Measurements from ENCODE around the gene MRPL43. TPM values are rescaled to one million over a fixed set of nuclear protein-coding genes. Genes with fewer than 3 reads are reported as not detected.

Gene MRPL43
- total and polyA plus RNA-seq, 9 of the 15 experiments (the other 6 are each of a cell fraction or from before 2014, with no cell fraction given): 15.1 to 63.7 (median 37.2) TPM

DNA sequence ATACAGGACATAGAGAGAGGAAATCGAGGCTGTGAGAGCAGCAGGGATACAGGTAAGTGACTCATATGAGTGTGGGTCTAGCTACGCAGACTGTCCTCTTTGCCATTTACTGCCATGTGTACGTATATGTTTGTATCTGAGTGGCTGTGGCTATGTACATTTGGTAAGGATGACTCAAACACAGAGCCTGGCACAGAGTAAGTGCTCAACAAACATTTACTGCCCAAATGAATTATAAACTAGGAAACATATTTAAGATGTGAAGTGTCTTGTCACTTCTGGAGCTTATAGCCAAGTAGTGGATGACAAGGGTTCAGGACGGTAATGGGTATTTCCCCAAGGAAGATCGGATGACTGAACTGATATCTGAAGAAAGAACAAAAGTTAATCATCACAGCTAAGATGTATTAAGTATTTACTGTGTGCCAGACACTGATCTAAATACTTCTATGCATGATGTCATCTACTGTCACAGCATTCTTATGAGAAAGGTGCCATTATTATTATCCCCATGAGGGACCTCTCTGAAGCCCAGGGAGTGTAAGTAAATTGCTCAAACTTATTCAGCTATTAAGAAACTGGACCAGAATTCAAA lies 6.0 kb downstream of the MRPL43 start (continued):
- TF ChIP-seq, protein P1, sequence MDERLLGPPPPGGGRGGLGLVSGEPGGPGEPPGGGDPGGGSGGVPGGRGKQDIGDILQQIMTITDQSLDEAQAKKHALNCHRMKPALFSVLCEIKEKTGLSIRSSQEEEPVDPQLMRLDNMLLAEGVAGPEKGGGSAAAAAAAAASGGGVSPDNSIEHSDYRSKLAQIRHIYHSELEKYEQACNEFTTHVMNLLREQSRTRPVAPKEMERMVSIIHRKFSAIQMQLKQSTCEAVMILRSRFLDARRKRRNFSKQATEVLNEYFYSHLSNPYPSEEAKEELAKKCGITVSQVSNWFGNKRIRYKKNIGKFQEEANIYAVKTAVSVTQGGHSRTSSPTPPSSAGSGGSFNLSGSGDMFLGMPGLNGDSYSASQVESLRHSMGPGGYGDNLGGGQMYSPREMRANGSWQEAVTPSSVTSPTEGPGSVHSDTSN (CRISPR knock-in tag; IDR thresholded peaks at IDR 0.05; ENCODE audit: low read depth): no peak
- TF ChIP-seq, protein P1 (tag; conservative IDR thresholded peaks at IDR 0.05; ENCODE audit: low read depth): no peak

DNA sequence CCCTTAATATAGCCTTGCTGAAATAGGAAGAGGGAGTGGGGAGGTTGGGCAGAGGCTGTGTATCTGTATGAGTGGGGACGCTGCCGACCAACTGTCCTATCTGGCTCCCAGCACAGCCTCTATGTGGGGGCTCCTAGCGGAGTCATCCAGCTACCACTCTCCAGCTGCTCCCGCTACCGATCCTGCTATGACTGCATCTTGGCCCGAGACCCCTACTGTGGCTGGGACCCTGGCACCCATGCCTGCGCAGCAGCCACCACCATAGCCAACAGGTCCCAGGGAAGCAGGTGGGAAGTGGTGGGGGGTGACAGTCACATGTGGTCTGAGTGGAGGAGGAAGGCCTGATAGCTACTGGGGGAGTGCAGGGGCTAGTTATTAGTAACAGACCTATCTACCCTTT lies 6.6 kb downstream of the MRPL43 start:
- H2AFZ ChIP-seq (ENCODE audit: low read depth, low read length): no peak overlapping the region
- no peak overlapping the region for H3K4me2 ChIP-seq (ENCODE audit: insufficient read depth, low read length)
- in situ Hi-C loops (cut with MboI): loop anchor here (25.0 kb wide), 1 partner anchor 1057 kb away; no protein-coding TSS in a partner anchor
- H3K79me2 ChIP-seq (ENCODE audit: control insufficient read depth, insufficient read depth, low read length): 0 out of 3 replicates have a peak, but pooled peaks cover 2% of the 10 kb centered on the region
- ATAC-seq (no peak), DNase-seq (ENCODE audit: extremely low read depth in 1 of 4, low spot score in 3 of 4) (no peak), FAIRE-seq (no peak)
- H3K4me3 ChIP-seq: no peak overlapping the region
- CTCF ChIA-PET (ENCODE audit: low intra/inter-chr PET ratio): no interaction called here
- no TSS peak for BruUV-seq (replicated peaks)
- peaks cover 20% of the 10 kb centered on the region; the same call in 2 of the 3 replicates for H3K36me3 ChIP-seq (ENCODE audit: control insufficient read depth, insufficient read depth, low read length)
- POLR2A ChIA-PET: no interaction called here
- no peak overlapping the region for H3K27ac ChIP-seq (ENCODE audit: extremely low read depth, low read depth, low read length)
- intact Hi-C loops (cut with micrococcal nuclease): no loop called here
- H3K9me3 ChIP-seq (replicated peaks; ENCODE audit: control insufficient read depth, insufficient read depth, low read depth, low read length): no peaks in the 10 kb centered on the region
- 93% methylated on average over 7 of the region's 7 CpGs for WGBS (ENCODE audit: insufficient coverage, low coverage, missing lambda C conversion rate)
- H3K9ac ChIP-seq (ENCODE audit: insufficient read depth in 1 of 2, low read depth in 2 of 2, low read length in 2 of 2): no peak overlapping the region
- no peaks in the 10 kb centered on the region; the same call in 1 of the 2 replicates for H4K20me1 ChIP-seq (replicated peaks; ENCODE audit: control insufficient read depth, insufficient read depth, low read length)
- no peaks in the 10 kb centered on the region for H3K9me1 ChIP-seq (ENCODE audit: control insufficient read depth, insufficient read depth, low read length)
- no peaks in the 10 kb centered on the region for H3K27me3 ChIP-seq (ENCODE audit: control insufficient read depth in 2 of 2, insufficient read depth in 2 of 2, low read length in 2 of 2)
- H3K4me1 ChIP-seq (replicated peaks in 1 of 2; ENCODE audit: control insufficient read depth in 2 of 2, insufficient read depth in 2 of 2, low read length in 2 of 2): peaks cover 0 to 4% of the 10 kb centered on the region in 2 experiments; a peak in 2 of 5 replicates
- TF ChIP-seq, protein P2, sequence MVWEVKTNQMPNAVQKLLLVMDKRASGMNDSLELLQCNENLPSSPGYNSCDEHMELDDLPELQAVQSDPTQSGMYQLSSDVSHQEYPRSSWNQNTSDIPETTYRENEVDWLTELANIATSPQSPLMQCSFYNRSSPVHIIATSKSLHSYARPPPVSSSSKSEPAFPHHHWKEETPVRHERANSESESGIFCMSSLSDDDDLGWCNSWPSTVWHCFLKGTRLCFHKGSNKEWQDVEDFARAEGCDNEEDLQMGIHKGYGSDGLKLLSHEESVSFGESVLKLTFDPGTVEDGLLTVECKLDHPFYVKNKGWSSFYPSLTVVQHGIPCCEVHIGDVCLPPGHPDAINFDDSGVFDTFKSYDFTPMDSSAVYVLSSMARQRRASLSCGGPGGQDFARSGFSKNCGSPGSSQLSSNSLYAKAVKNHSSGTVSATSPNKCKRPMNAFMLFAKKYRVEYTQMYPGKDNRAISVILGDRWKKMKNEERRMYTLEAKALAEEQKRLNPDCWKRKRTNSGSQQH (CRISPR knock-in tag; IDR thresholded peaks at IDR 0.05): no peak
- no peak for TF ChIP-seq ZNF140 (CRISPR knock-in tag; IDR thresholded peaks at IDR 0.05)
- TF ChIP-seq ZNF695 (CRISPR knock-in tag; IDR thresholded peaks at IDR 0.05): no peak
- TF ChIP-seq, protein P3, sequence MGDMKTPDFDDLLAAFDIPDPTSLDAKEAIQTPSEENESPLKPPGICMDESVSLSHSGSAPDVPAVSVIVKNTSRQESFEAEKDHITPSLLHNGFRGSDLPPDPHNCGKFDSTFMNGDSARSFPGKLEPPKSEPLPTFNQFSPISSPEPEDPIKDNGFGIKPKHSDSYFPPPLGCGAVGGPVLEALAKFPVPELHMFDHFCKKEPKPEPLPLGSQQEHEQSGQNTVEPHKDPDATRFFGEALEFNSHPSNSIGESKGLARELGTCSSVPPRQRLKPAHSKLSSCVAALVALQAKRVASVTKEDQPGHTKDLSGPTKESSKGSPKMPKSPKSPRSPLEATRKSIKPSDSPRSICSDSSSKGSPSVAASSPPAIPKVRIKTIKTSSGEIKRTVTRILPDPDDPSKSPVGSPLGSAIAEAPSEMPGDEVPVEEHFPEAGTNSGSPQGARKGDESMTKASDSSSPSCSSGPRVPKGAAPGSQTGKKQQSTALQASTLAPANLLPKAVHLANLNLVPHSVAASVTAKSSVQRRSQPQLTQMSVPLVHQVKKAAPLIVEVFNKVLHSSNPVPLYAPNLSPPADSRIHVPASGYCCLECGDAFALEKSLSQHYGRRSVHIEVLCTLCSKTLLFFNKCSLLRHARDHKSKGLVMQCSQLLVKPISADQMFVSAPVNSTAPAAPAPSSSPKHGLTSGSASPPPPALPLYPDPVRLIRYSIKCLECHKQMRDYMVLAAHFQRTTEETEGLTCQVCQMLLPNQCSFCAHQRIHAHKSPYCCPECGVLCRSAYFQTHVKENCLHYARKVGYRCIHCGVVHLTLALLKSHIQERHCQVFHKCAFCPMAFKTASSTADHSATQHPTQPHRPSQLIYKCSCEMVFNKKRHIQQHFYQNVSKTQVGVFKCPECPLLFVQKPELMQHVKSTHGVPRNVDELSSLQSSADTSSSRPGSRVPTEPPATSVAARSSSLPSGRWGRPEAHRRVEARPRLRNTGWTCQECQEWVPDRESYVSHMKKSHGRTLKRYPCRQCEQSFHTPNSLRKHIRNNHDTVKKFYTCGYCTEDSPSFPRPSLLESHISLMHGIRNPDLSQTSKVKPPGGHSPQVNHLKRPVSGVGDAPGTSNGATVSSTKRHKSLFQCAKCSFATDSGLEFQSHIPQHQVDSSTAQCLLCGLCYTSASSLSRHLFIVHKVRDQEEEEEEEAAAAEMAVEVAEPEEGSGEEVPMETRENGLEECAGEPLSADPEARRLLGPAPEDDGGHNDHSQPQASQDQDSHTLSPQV (IDR thresholded peaks at IDR 0.05): no peak
- no peak for TF ChIP-seq POLR2H (tag; IDR thresholded peaks at IDR 0.05; ENCODE audit: low read depth)
- TF ChIP-seq, protein P4, sequence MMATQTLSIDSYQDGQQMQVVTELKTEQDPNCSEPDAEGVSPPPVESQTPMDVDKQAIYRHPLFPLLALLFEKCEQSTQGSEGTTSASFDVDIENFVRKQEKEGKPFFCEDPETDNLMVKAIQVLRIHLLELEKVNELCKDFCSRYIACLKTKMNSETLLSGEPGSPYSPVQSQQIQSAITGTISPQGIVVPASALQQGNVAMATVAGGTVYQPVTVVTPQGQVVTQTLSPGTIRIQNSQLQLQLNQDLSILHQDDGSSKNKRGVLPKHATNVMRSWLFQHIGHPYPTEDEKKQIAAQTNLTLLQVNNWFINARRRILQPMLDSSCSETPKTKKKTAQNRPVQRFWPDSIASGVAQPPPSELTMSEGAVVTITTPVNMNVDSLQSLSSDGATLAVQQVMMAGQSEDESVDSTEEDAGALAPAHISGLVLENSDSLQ (IDR thresholded peaks at IDR 0.05): no peak
- TF ChIP-seq ZNF121 (CRISPR knock-in tag; conservative IDR thresholded peaks at IDR 0.05): no peak
